ENCODE results near the gene GRIA4. TPM values are rescaled to one million over a fixed set of nuclear protein-coding genes. Genes with fewer than 3 reads are reported as not detected.

Gene GRIA4
- total and polyA plus RNA-seq, 2 donors (not counting 1 experiment from before 2014, with no cell fraction given), result not detected

DNA sequence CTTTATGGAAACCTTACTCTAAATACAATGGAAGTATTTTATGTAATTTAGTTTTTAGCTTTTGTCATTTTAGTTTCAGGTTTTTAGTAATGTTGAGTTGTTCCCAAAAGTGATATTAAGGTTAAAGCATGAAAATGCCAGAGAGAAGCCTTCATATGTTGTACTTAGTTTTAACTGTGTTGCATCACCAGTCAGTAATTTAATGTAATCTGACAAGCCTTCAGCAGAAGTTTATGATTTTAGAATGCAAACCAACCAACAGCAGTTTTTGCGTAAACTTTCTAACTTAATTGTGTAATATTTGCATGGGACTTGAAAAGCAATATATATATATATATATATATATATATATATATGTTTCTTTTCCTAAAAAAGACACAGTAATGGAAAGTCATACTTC, 301.6 kb downstream of the GRIA4 start:
- no peaks in the 10 kb centered on the region for H3K36me3 ChIP-seq (replicated peaks in 1 of 2; ENCODE audit: control extremely low read depth in 1 of 2, control insufficient read depth in 1 of 2, extremely low read depth in 1 of 2, insufficient read depth in 2 of 2, low read length in 1 of 2)
- H3K27me3 ChIP-seq (replicated peaks in 1 of 4; ENCODE audit: control extremely low read depth in 1 of 4, control insufficient read depth in 3 of 4, insufficient read depth in 4 of 4, low read length in 3 of 4), result no peaks in the 10 kb centered on the region
- Mint-ChIP-seq H3K27me3 (no peaks in the 10 kb centered on the region), H3K27ac (no peak overlapping the region), H3K4me3 (no peak overlapping the region), H3K9me3 (ENCODE audit: insufficient read depth) (no peaks in the 10 kb centered on the region), H3K4me1 (no peaks in the 10 kb centered on the region)
- H3K9ac ChIP-seq (ENCODE audit: low read length), result no peak overlapping the region
- no peaks in the 10 kb centered on the region for H3K4me1 ChIP-seq (ENCODE audit: control insufficient read depth in 2 of 2, insufficient read depth in 2 of 2, low read length in 2 of 2)
- DNase-seq, result no peak
- ChIA-PET POLR2A (no interaction called here), CTCF (no interaction called here)
- H3K79me2 ChIP-seq (ENCODE audit: control insufficient read depth, insufficient read depth, low read length), result no peaks in the 10 kb centered on the region
- TF ChIP-seq, protein P1, sequence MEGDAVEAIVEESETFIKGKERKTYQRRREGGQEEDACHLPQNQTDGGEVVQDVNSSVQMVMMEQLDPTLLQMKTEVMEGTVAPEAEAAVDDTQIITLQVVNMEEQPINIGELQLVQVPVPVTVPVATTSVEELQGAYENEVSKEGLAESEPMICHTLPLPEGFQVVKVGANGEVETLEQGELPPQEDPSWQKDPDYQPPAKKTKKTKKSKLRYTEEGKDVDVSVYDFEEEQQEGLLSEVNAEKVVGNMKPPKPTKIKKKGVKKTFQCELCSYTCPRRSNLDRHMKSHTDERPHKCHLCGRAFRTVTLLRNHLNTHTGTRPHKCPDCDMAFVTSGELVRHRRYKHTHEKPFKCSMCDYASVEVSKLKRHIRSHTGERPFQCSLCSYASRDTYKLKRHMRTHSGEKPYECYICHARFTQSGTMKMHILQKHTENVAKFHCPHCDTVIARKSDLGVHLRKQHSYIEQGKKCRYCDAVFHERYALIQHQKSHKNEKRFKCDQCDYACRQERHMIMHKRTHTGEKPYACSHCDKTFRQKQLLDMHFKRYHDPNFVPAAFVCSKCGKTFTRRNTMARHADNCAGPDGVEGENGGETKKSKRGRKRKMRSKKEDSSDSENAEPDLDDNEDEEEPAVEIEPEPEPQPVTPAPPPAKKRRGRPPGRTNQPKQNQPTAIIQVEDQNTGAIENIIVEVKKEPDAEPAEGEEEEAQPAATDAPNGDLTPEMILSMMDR (IDR thresholded peaks at IDR 0.05), result no peak
- TF ChIP-seq EZH2 (IDR thresholded peaks at IDR 0.05; ENCODE audit: borderline replicate concordance, insufficient read depth, low read depth, low read length, poor library complexity, severe bottlenecking), result no peak
- no peaks in the 10 kb centered on the region for H4K20me1 ChIP-seq (ENCODE audit: control insufficient read depth, insufficient read depth, low read length, poor library complexity, severe bottlenecking)
- no peak overlapping the region for H3K4me3 ChIP-seq (ENCODE audit: control extremely low read depth in 1 of 5, extremely low read depth in 1 of 5, insufficient read depth in 1 of 5, low read depth in 2 of 5, low read length in 4 of 5)
- no peak overlapping the region for H2AFZ ChIP-seq (ENCODE audit: insufficient read depth, low read depth, low read length, poor library complexity, severe bottlenecking)
- ATAC-seq (ENCODE audit: low read depth), result no peak
- no CpG with 5 or more reads among the region's 1 CpG for WGBS (ENCODE audit: insufficient coverage)
- intact Hi-C loops (cut with micrococcal nuclease), result no loop called here
- H3K9me3 ChIP-seq (ENCODE audit: control extremely low read depth in 1 of 3, control insufficient read depth in 2 of 3, insufficient read depth in 1 of 3, low read length in 2 of 3), result no peaks in the 10 kb centered on the region
- no peak overlapping the region for H3K4me2 ChIP-seq (replicated peaks; ENCODE audit: low read depth, low read length, poor library complexity, severe bottlenecking)
- no peak overlapping the region for H3K27ac ChIP-seq (ENCODE audit: low read length in 2 of 2)

DNA sequence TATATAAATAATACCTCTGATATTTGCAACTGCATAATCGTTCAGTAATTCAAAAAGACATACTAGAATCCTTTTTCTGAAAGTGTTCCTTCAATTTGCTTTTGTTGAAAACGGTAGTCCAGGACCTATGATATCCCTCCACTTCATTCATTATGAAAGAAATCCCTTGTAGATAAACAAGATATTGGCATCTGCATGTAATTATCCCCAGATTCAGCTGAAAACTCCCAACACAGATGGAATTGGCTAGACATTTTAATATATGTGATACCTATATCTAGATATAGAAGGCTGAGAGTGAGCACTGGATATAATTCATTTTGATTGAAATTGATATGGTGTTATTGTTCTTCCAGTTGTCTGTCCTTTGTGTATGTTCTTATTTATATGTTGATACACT, 302.8 kb downstream of the GRIA4 start:
- no peak for TF ChIP-seq EZH2 (IDR thresholded peaks at IDR 0.05; ENCODE audit: borderline replicate concordance, insufficient read depth, low read depth, low read length, poor library complexity, severe bottlenecking)
- no peaks in the 10 kb centered on the region for H3K9me3 ChIP-seq (ENCODE audit: control extremely low read depth in 1 of 3, control insufficient read depth in 2 of 3, insufficient read depth in 1 of 3, low read length in 2 of 3)
- H3K36me3 ChIP-seq (replicated peaks in 1 of 2; ENCODE audit: control extremely low read depth in 1 of 2, control insufficient read depth in 1 of 2, extremely low read depth in 1 of 2, insufficient read depth in 2 of 2, low read length in 1 of 2), result no peaks in the 10 kb centered on the region
- H3K9me3 Mint-ChIP-seq (ENCODE audit: insufficient read depth), result no peaks in the 10 kb centered on the region
- H2AFZ ChIP-seq (ENCODE audit: insufficient read depth, low read depth, low read length, poor library complexity, severe bottlenecking), result no peak overlapping the region
- intact Hi-C loops (cut with micrococcal nuclease), result no loop called here
- H3K27me3 ChIP-seq (replicated peaks in 1 of 4; ENCODE audit: control extremely low read depth in 1 of 4, control insufficient read depth in 3 of 4, insufficient read depth in 4 of 4, low read length in 3 of 4), result no peaks in the 10 kb centered on the region
- H3K4me1 Mint-ChIP-seq, result no peaks in the 10 kb centered on the region
- WGBS (ENCODE audit: insufficient coverage), result no CpG with 5 or more reads among the region's 2 CpGs
- H3K4me1 ChIP-seq (ENCODE audit: control insufficient read depth in 2 of 2, insufficient read depth in 2 of 2, low read length in 2 of 2), result no peaks in the 10 kb centered on the region
- H3K27me3 Mint-ChIP-seq, result no peaks in the 10 kb centered on the region
- H3K27ac Mint-ChIP-seq, result no peak overlapping the region
- no peak overlapping the region for H3K4me3 ChIP-seq (ENCODE audit: control extremely low read depth in 1 of 5, extremely low read depth in 1 of 5, insufficient read depth in 1 of 5, low read depth in 2 of 5, low read length in 4 of 5)
- no peak overlapping the region for H3K4me3 Mint-ChIP-seq
- no peak overlapping the region for H3K9ac ChIP-seq (ENCODE audit: low read length)
- ATAC-seq (ENCODE audit: low read depth) (no peak), DNase-seq (no peak)
- H3K79me2 ChIP-seq (ENCODE audit: control insufficient read depth, insufficient read depth, low read length), result no peaks in the 10 kb centered on the region
- ChIA-PET CTCF (no interaction called here), POLR2A (no interaction called here)
- H3K27ac ChIP-seq (ENCODE audit: low read length in 2 of 2), result no peak overlapping the region
- H3K4me2 ChIP-seq (replicated peaks; ENCODE audit: low read depth, low read length, poor library complexity, severe bottlenecking), result no peak overlapping the region
- H4K20me1 ChIP-seq (ENCODE audit: control insufficient read depth, insufficient read depth, low read length, poor library complexity, severe bottlenecking), result no peaks in the 10 kb centered on the region

Data from B cell (primary cell).